Left lung (tissue), 10 donors: ENCODE results near the gene CD34. TPM values are rescaled to one million over a fixed set of nuclear protein-coding genes. Genes with fewer than 3 reads are reported as not detected.

Experiments used
- ATAC-seq: fragments of 200-7000 bp; cut with Tn5 transposase; one replicate; pipeline ENCODE4 v1.9.1; 2020; ENCODE audit warnings: moderate library complexity
- DNase-seq, 4 donors: peaks; one replicate each; pipeline ENCODE4 v3.0.0-alpha.2; 2013 to 2020
- H3K27ac ChIP-seq, 2 donors: fragments of 200-600 bp; sonication (generic) in 1 of 2; one replicate each; pipeline versions ENCODE4 v1.5.0 to v1.8.0; 2020 to 2021
- H3K27me3 ChIP-seq, 2 donors: fragments of 200-600 bp; sonication (generic) in 1 of 2; one replicate each; pipeline versions ENCODE4 v1.5.0 to v1.8.0; 2020 to 2021
- H3K36me3 ChIP-seq, 2 donors: fragments of 200-600 bp; sonication (generic) in 1 of 2; one replicate each; pipeline versions ENCODE4 v1.5.0 to v1.8.0; 2020 to 2021
- H3K4me1 ChIP-seq, 2 donors: fragments of 200-600 bp; one replicate each; pipeline ENCODE4 v1.8.0; 2021
- H3K4me3 ChIP-seq, 2 donors: fragments of 200-600 bp; sonication (generic) in 1 of 2; one replicate each; pipeline versions ENCODE4 v1.5.0 to v1.8.0; 2020 to 2021; ENCODE audit warnings: mild to moderate bottlenecking in 1 of 2
- H3K9me3 ChIP-seq, 2 donors: fragments of 200-600 bp; sonication (generic) in 1 of 2; one replicate each; pipeline versions ENCODE4 v1.5.0 to v1.8.0; 2020 to 2021
- intact Hi-C, 2 donors: fragments of 100-400 bp; cut with DNase I; formaldehyde crosslinking; loops; one replicate each; pipeline versions ENCODE4 v1.11.2 to v1.14.2; 2022
- polyA plus RNA-seq, 6 donors: library from polyadenylated mRNA; unstranded; fragments of 120-200 nt; gene quantifications; one replicate each; pipeline ENCODE4 v1.2.1, GENCODE V29; 2013; ENCODE audit not compliant: insufficient read length in 6 of 6
- total RNA-seq, 2 donors: library from RNA; stranded (reverse); fragmentation: NEBNext Ultra II Directional; extraction: Animal tissue kit (Norgen Biotek cat#: 25700); gene quantifications; one replicate each; pipeline ENCODE4 v1.2.1, GENCODE V29; 2021
- TF ChIP-seq, protein P1 (sequence below), 2 donors: fragments of 200-600 bp; sonication (generic) in 1 of 2; IDR thresholded peaks; one replicate each; pipeline versions ENCODE4 v1.5.0 to v1.8.0; 2021; ENCODE audit warnings: antibody characterized with exemption in 2 of 2
- donor health status: DM: no; HTN: yes; CAD: no.
- donor health status: DM: no; HTN: no; CAD: no.

Gene CD34
- total and polyA plus RNA-seq, 8 donors, result 40.8 to 160 (median 137) TPM

GRCh38 chr1:207903053-207903452, 7.9 kb downstream of the CD34 start:
- no peaks in the 10 kb centered on the region for H3K9me3 ChIP-seq
- ATAC-seq (no peak), DNase-seq (no peak)
- TF ChIP-seq, protein P1, sequence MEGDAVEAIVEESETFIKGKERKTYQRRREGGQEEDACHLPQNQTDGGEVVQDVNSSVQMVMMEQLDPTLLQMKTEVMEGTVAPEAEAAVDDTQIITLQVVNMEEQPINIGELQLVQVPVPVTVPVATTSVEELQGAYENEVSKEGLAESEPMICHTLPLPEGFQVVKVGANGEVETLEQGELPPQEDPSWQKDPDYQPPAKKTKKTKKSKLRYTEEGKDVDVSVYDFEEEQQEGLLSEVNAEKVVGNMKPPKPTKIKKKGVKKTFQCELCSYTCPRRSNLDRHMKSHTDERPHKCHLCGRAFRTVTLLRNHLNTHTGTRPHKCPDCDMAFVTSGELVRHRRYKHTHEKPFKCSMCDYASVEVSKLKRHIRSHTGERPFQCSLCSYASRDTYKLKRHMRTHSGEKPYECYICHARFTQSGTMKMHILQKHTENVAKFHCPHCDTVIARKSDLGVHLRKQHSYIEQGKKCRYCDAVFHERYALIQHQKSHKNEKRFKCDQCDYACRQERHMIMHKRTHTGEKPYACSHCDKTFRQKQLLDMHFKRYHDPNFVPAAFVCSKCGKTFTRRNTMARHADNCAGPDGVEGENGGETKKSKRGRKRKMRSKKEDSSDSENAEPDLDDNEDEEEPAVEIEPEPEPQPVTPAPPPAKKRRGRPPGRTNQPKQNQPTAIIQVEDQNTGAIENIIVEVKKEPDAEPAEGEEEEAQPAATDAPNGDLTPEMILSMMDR (IDR thresholded peaks at IDR 0.05), result no peak
- H3K4me3 ChIP-seq, result no peak overlapping the region
- intact Hi-C loops, result no loop called here
- no peaks in the 10 kb centered on the region for H3K36me3 ChIP-seq
- H3K27ac ChIP-seq, result peak overlapping the region in 1 of 2 donors; percentile 33
- H3K4me1 ChIP-seq, result peaks cover 0 to 4% of the 10 kb centered on the region in 2 donors
- H3K27me3 ChIP-seq, result no peaks in the 10 kb centered on the region

- Histone ChIP-seq H3K36me3 (no peaks in the 10 kb centered on the region), H3K27ac (peak overlapping the region in 1 of 2 donors; percentile 33), H3K4me3 (no peak overlapping the region), H3K27me3 (no peaks in the 10 kb centered on the region), H3K4me1 (peaks cover 0 to 8% of the 10 kb centered on the region in 2 donors), H3K9me3 (no peaks in the 10 kb centered on the region)
- TF ChIP-seq, protein P1 (IDR thresholded peaks at IDR 0.05), result no peak
- intact Hi-C loops, result no loop called here
- DNase-seq (no peak), ATAC-seq (no peak)
These were observed 8.4 kb downstream of the CD34 start for GRCh38 chr1:207902566-207902965.

- TF ChIP-seq, protein P1 (IDR thresholded peaks at IDR 0.05), result no peak
- Histone ChIP-seq H3K27me3 (no peaks in the 10 kb centered on the region), H3K4me1 (peaks cover 0 to 14% of the 10 kb centered on the region in 2 donors), H3K27ac (no peak overlapping the region), H3K36me3 (no peaks in the 10 kb centered on the region), H3K9me3 (no peaks in the 10 kb centered on the region), H3K4me3 (no peak overlapping the region)
- no peak for DNase-seq
- intact Hi-C loops, result no loop called here
- ATAC-seq, result no peak
These were observed 9.8 kb downstream of the CD34 start for GRCh38 chr1:207901041-207901653.

GRCh38 chr1:207898836-207899235, 12.1 kb downstream of the CD34 start:
- Histone ChIP-seq H3K4me3 (no peak overlapping the region), H3K36me3 (no peaks in the 10 kb centered on the region), H3K9me3 (no peaks in the 10 kb centered on the region), H3K27ac (peak overlapping the region in 1 of 2 donors; percentile 9), H3K27me3 (no peaks in the 10 kb centered on the region), H3K4me1 (peaks cover 0 to 14% of the 10 kb centered on the region in 2 donors)
- ATAC-seq (no peak), DNase-seq (no peak)
- intact Hi-C loops, result no loop called here
- TF ChIP-seq, protein P1 (IDR thresholded peaks at IDR 0.05), result no peak

GRCh38 chr1:207898260-207898659, 12.7 kb downstream of the CD34 start:
- ATAC-seq, result no peak
- intact Hi-C loops, result no loop called here
- TF ChIP-seq, protein P1 (IDR thresholded peaks at IDR 0.05), result no peak
- no peaks in the 10 kb centered on the region for H3K27me3 ChIP-seq
- no peak for DNase-seq
- H3K4me3 ChIP-seq, result no peak overlapping the region
- peaks cover 0 to 14% of the 10 kb centered on the region in 2 donors for H3K4me1 ChIP-seq
- H3K27ac ChIP-seq, result peak overlapping the region in 1 of 2 donors; percentile 9
- no peaks in the 10 kb centered on the region for H3K36me3 ChIP-seq
- H3K9me3 ChIP-seq, result no peaks in the 10 kb centered on the region
